A549 (cell line): ENCODE data around the gene ZNF814.

Source experiments
- BHLHE40 ChIP-seq: IDR thresholded peaks from 2 replicates; pipeline ENCODE4 v1.6.1; 2012; ENCODE audit warnings: low read depth, low read length, inconsistent platforms
- CTCF ChIP-seq: fragments of >200 bp; sonication (Bioruptor Twin); formaldehyde crosslinking; IDR thresholded peaks from 3 replicates; pipeline ENCODE4 v1.5.1; 2016
- HDAC2 ChIP-seq: fragments of 200-600 bp; sonication (generic); IDR thresholded peaks from 2 replicates; pipeline ENCODE4 v1.6.1; 2016
- JUN ChIP-seq, 2 experiments: fragments of >200 bp; sonication (Bioruptor Twin); formaldehyde crosslinking; IDR thresholded peaks; 2 replicates in 1 of 2; 3 replicates in 1 of 2; pipeline ENCODE4 v1.6.1; 2016 to 2017
- JUNB ChIP-seq: fragments of >200 bp; sonication (Bioruptor Twin); formaldehyde crosslinking; IDR thresholded peaks from 2 replicates; pipeline ENCODE4 v1.6.1; 2016
- MAFK ChIP-seq: fragments of 450-650 bp; IDR thresholded peaks from 2 replicates; pipeline ENCODE4 v1.6.1; 2014; ENCODE audit not compliant: partially characterized antibody
- MYC ChIP-seq: IDR thresholded peaks from 2 replicates; pipeline ENCODE4 v1.6.1; 2012; ENCODE audit warnings: mild to moderate bottlenecking, inconsistent platforms, low read length, improper control_type of control experiment, borderline replicate concordance
- POLR2A ChIP-seq: IDR thresholded peaks from 2 replicates; pipeline ENCODE4 v1.6.1; 2012; ENCODE audit warnings: mild to moderate bottlenecking, low read length
- USF2 ChIP-seq: fragments of 450-650 bp; IDR thresholded peaks from 2 replicates; pipeline ENCODE4 v1.6.1; 2014; ENCODE audit warnings: antibody characterized with exemption

GRCh38 chr19:57850553-57851017 is 38.3 kb downstream of the ZNF814 start:
- TF ChIP-seq USF2 (no peak), CTCF (no peak), JUNB (no peak), POLR2A (no peak), MYC (no peak), BHLHE40 (no peak), MAFK (no peak), HDAC2 (no peak), JUN (IDR thresholded peaks at IDR 0.05) (no peak)
